OCI-LY7 (cell line): ENCODE measurements around the gene SYK. TPM values are rescaled to one million over a fixed set of nuclear protein-coding genes. Genes with fewer than 3 reads are reported as not detected.

Experiments used
- BruUV-seq: library from RNA; stranded (reverse); fragments of 400-500 nt; replicated peaks from 2 replicates; lab custom pipeline; 2021; lab: Mats Ljungman, UMichigan
- CTCF ChIA-PET: fragments of 300-600 bp; sonication (Branson Sonifier 250); formaldehyde crosslinking; loops from one replicate; lab custom pipeline; 2022; ENCODE audit warnings: antibody characterized with exemption; ENCODE audit not compliant: unreplicated experiment; lab: Charles Lee
- POLR2A ChIA-PET: fragments of 300-600 bp; sonication (Branson Sonifier 250); formaldehyde crosslinking; loops from one replicate; lab custom pipeline; 2022; ENCODE audit warnings: antibody characterized with exemption; lab: Charles Lee
- DNase-seq: peaks from one replicate; pipeline ENCODE4 v3.0.0-alpha.2; 2015; ENCODE audit warnings: low spot score
- H2AFZ ChIP-seq: fragments of 200-600 bp; sonication (generic), shearing (Covaris generic); 2 replicates; pipeline ENCODE4 v1.6.1; 2014; ENCODE audit warnings: mild to moderate bottlenecking, antibody characterized with exemption, low read length, moderate library complexity
- H3K27ac ChIP-seq: fragments of 200-600 bp; sonication (generic); 2 replicates; pipeline ENCODE4 v1.5.1; 2014; ENCODE audit warnings: mixed run types, low read depth, mild to moderate bottlenecking, moderate library complexity, low read length, inconsistent platforms; ENCODE audit not compliant: poor library complexity, severe bottlenecking
- H3K36me3 ChIP-seq: fragments of 200-600 bp; sonication (generic); 2 replicates; pipeline ENCODE4 v1.6.1; 2014; ENCODE audit warnings: mild to moderate bottlenecking, antibody characterized with exemption, low read length, moderate library complexity, mixed read lengths; ENCODE audit not compliant: insufficient read depth
- H3K4me1 ChIP-seq: fragments of 200-600 bp; sonication (generic); 2 replicates; pipeline ENCODE4 v1.5.1; 2014; ENCODE audit warnings: mild to moderate bottlenecking, low read length; ENCODE audit not compliant: insufficient read depth, poor library complexity, severe bottlenecking
- H3K4me2 ChIP-seq: fragments of 200-600 bp; sonication (generic); 2 replicates; pipeline ENCODE4 v1.6.1; 2014; ENCODE audit warnings: mild to moderate bottlenecking, low read length
- H3K4me3 ChIP-seq: fragments of 200-600 bp; sonication (generic); 2 replicates; pipeline ENCODE4 v1.5.1; 2014; ENCODE audit warnings: mild to moderate bottlenecking, low read depth, low read length; ENCODE audit not compliant: poor library complexity, severe bottlenecking
- H3K79me2 ChIP-seq: fragments of 200-600 bp; sonication (generic); 2 replicates; pipeline ENCODE4 v1.6.1; 2016; ENCODE audit warnings: low read depth, mild to moderate bottlenecking, low read length, moderate library complexity, mixed read lengths; ENCODE audit not compliant: insufficient read depth
- H3K9me2 ChIP-seq: fragments of 200-600 bp; sonication (generic); 2 replicates; pipeline ENCODE4 v1.6.1; 2016; ENCODE audit warnings: mild to moderate bottlenecking, low read length, mixed read lengths; ENCODE audit not compliant: insufficient read depth
- H3K9me3 ChIP-seq: fragments of 200-600 bp; sonication (generic); 2 replicates; pipeline ENCODE4 v1.6.1; 2014; ENCODE audit warnings: mild to moderate bottlenecking, mixed run types, low read length, mixed read lengths
- H4K20me1 ChIP-seq: fragments of 200-600 bp; sonication (generic); 2 replicates; pipeline ENCODE4 v1.6.1; 2014; ENCODE audit warnings: mild to moderate bottlenecking, antibody characterized with exemption, low read length, moderate library complexity, mixed read lengths; ENCODE audit not compliant: insufficient read depth
- EZH2phosphoT487 ChIP-seq: fragments of 200-600 bp; sonication (generic); IDR thresholded peaks from 2 replicates; pipeline ENCODE4 v1.6.1; 2018; ENCODE audit warnings: low read depth, borderline replicate concordance, mild to moderate bottlenecking, mixed run types, antibody characterized with exemption, low read length, moderate library complexity, mixed read lengths
- intact Hi-C: fragments of 100-400 bp; cut with micrococcal nuclease; formaldehyde crosslinking; loops from one replicate; pipeline ENCODE4 v1.10.0; 2022; ENCODE audit not compliant: unreplicated experiment
- total RNA-seq, 2 experiments: library from RNA; depleted of rRNA in 1 of 2; stranded (reverse); fragments of >200 nt in 1 of 2; shearing (Covaris generic) in 1 of 2; gene quantifications; 2 replicates each; pipeline ENCODE4 v1.2.3, GENCODE V29; 2014 to 2022
- TF ChIP-seq, protein P1 (sequence below): fragments of 200-600 bp; sonication (generic); conservative IDR thresholded peaks from 2 replicates; pipeline ENCODE4 v1.5.1; 2014; ENCODE audit warnings: mild to moderate bottlenecking, antibody characterized with exemption, low read length, moderate library complexity, mixed read lengths

The SYK gene
- total RNA-seq, 2 experiments from 2014 or later, result 112 to 175 TPM

- intact Hi-C loops, result no loop called here
- POLR2A ChIA-PET, result interaction anchor here (1.1 kb wide), 1 partner anchor 209 kb away, joined by 3 read pairs; no protein-coding TSS in a partner anchor
- no peaks in the 10 kb centered on the region for H3K9me3 ChIP-seq
- no peak overlapping the region for H2AFZ ChIP-seq
- no peaks in the 10 kb centered on the region for H4K20me1 ChIP-seq
- H3K4me2 ChIP-seq, result no peak overlapping the region
- BruUV-seq, result no TSS peak
- TF ChIP-seq EZH2phosphoT487, result no peak
- TF ChIP-seq, protein P1, sequence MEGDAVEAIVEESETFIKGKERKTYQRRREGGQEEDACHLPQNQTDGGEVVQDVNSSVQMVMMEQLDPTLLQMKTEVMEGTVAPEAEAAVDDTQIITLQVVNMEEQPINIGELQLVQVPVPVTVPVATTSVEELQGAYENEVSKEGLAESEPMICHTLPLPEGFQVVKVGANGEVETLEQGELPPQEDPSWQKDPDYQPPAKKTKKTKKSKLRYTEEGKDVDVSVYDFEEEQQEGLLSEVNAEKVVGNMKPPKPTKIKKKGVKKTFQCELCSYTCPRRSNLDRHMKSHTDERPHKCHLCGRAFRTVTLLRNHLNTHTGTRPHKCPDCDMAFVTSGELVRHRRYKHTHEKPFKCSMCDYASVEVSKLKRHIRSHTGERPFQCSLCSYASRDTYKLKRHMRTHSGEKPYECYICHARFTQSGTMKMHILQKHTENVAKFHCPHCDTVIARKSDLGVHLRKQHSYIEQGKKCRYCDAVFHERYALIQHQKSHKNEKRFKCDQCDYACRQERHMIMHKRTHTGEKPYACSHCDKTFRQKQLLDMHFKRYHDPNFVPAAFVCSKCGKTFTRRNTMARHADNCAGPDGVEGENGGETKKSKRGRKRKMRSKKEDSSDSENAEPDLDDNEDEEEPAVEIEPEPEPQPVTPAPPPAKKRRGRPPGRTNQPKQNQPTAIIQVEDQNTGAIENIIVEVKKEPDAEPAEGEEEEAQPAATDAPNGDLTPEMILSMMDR, result no peak
- DNase-seq, result no peak
- no peaks in the 10 kb centered on the region for H3K9me2 ChIP-seq
- no peaks in the 10 kb centered on the region for H3K4me1 ChIP-seq
- H3K79me2 ChIP-seq, result no peaks in the 10 kb centered on the region
- CTCF ChIA-PET, result no interaction called here
- H3K36me3 ChIP-seq, result no peaks in the 10 kb centered on the region
- H3K4me3 ChIP-seq, result no peak overlapping the region
- no peak overlapping the region for H3K27ac ChIP-seq
Observed at GRCh38 chr9:90942555-90942954, 140.9 kb downstream of the SYK start.

- DNase-seq, result no peak
- no peaks in the 10 kb centered on the region for H3K4me1 ChIP-seq
- intact Hi-C loops, result no loop called here
- no peak overlapping the region for H3K27ac ChIP-seq
- POLR2A ChIA-PET, result no interaction called here
- H3K9me2 ChIP-seq, result no peaks in the 10 kb centered on the region
- no peaks in the 10 kb centered on the region for H3K79me2 ChIP-seq
- H2AFZ ChIP-seq, result no peak overlapping the region
- H3K9me3 ChIP-seq, result no peaks in the 10 kb centered on the region
- H4K20me1 ChIP-seq, result no peaks in the 10 kb centered on the region
- no peak overlapping the region for H3K4me2 ChIP-seq
- TF ChIP-seq, protein P1, result no peak
- no peak for TF ChIP-seq EZH2phosphoT487
- CTCF ChIA-PET, result no interaction called here
- no peak overlapping the region for H3K4me3 ChIP-seq
- no TSS peak for BruUV-seq
- H3K36me3 ChIP-seq, result no peaks in the 10 kb centered on the region
Observed at GRCh38 chr9:90943341-90943740, 141.7 kb downstream of the SYK start.

DNA sequence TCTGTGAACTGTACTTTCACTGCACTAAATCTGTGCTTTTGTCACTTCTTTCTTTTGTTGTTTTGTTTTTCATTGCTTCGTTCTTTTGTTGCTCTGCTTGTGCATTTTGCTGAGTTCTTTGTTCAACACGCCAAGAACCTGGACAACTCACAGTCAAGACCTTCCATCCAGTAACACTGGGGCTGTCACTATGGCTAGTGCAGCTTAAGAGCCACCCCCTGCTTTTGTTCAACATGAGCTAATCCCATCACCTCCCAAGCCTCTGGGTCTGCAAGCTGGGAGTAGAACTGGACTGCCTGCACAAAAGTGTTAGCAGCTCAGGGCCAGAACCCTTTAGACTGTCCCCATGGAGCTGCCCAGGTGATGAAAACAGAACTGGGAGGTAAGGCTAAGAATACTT is 143.7 kb downstream of the SYK start:
- DNase-seq, result no peak
- Histone ChIP-seq H3K79me2 (no peaks in the 10 kb centered on the region), H3K36me3 (no peaks in the 10 kb centered on the region), H2AFZ (no peak overlapping the region), H3K4me2 (no peak overlapping the region), H3K27ac (no peak overlapping the region), H3K9me2 (no peaks in the 10 kb centered on the region), H4K20me1 (no peaks in the 10 kb centered on the region), H3K4me1 (no peaks in the 10 kb centered on the region), H3K9me3 (no peaks in the 10 kb centered on the region), H3K4me3 (no peak overlapping the region)
- BruUV-seq, result no TSS peak
- ChIA-PET CTCF (no interaction called here), POLR2A (interaction anchor here (1.2 kb wide), 1 partner anchor 86 kb away, joined by 3 read pairs; no protein-coding TSS in a partner anchor)
- TF ChIP-seq, protein P1, result no peak
- no peak for TF ChIP-seq EZH2phosphoT487
- intact Hi-C loops, result no loop called here
